Prostate gland (tissue), 2 donors: Measurements from ENCODE around the gene GMDS. TPM values are rescaled to one million over a fixed set of nuclear protein-coding genes. Genes with fewer than 3 reads are reported as not detected.

Experiments
- DNase-seq: peaks from one replicate; pipeline ENCODE4 v3.0.0-alpha.2; 2019; ENCODE audit warnings: low spot score
- H3K27ac ChIP-seq, 2 donors: fragments of 200-600 bp; sonication (generic); 2 replicates each; pipeline ENCODE4 v1.5.1; 2017 to 2019
- H3K27me3 ChIP-seq: fragments of 200-600 bp; sonication (generic); replicated peaks from 2 replicates; pipeline ENCODE4 v1.5.1; 2019; ENCODE audit not compliant: insufficient read depth
- H3K36me3 ChIP-seq, 2 donors: fragments of 200-600 bp; sonication (generic); 1 replicate in 1 of 2; 2 replicates in 1 of 2; pipeline versions ENCODE4 v1.5.1 to v1.8.1; 2017 to 2019
- H3K4me1 ChIP-seq: fragments of 200-600 bp; sonication (generic); replicated peaks from 2 replicates; pipeline ENCODE4 v1.5.1; 2019
- H3K4me3 ChIP-seq, 2 donors: fragments of 200-600 bp; sonication (generic); 2 replicates each; pipeline ENCODE4 v1.5.1; 2017 to 2019
- H3K9me3 ChIP-seq: fragments of 200-600 bp; sonication (generic); 2 replicates; pipeline ENCODE4 v1.5.1; 2017
- CTCF ChIP-seq, 4 experiments: fragments of 200-600 bp in 2 of 4; fragments of 450-650 bp in 2 of 4; sonication (generic) in 2 of 4; IDR thresholded peaks; 1 replicate in 3 of 4; 2 replicates in 1 of 4; pipeline ENCODE4 v1.5.1; 2016 to 2019; ENCODE audit warnings: antibody characterized with exemption in 4 of 4, mild to moderate bottlenecking in 2 of 4, moderate library complexity in 2 of 4
- POLR2A ChIP-seq: fragments of 450-650 bp; IDR thresholded peaks from one replicate; pipeline ENCODE4 v1.6.1; 2016; ENCODE audit warnings: antibody characterized with exemption, mild to moderate bottlenecking
- POLR2AphosphoS5 ChIP-seq: sonication (generic); formaldehyde crosslinking; IDR thresholded peaks from one replicate; pipeline ENCODE4 v1.6.1; 2017; ENCODE audit warnings: antibody characterized with exemption
- WGBS: methylation state at CpG from one replicate; pipeline ENCODE4 v1.1.5; 2018; 5-methylcytosine and 5-hydroxymethylcytosine counted together
- intact Hi-C: fragments of 100-400 bp; cut with DNase I; formaldehyde crosslinking; loops from one replicate; pipeline ENCODE4 v1.14.2; 2022
- total RNA-seq, 2 donors: library from RNA; depleted of rRNA; stranded (reverse); fragments of >200 nt; gene quantifications; one replicate each; pipeline ENCODE4 v1.1.0, GENCODE V29; 2016

The GMDS gene
- total RNA-seq, 2 donors from 2014 or later: 24.9 to 29.9 TPM

GRCh38 chr6:2171728-2172127 is 73.7 kb downstream of the GMDS start:
- no peaks in the 10 kb centered on the region for H3K9me3 ChIP-seq
- intact Hi-C loops: no loop called here
- TF ChIP-seq POLR2A (no peak), POLR2AphosphoS5 (no peak), CTCF (IDR thresholded peaks at IDR 0.05) (no peak)

DNA sequence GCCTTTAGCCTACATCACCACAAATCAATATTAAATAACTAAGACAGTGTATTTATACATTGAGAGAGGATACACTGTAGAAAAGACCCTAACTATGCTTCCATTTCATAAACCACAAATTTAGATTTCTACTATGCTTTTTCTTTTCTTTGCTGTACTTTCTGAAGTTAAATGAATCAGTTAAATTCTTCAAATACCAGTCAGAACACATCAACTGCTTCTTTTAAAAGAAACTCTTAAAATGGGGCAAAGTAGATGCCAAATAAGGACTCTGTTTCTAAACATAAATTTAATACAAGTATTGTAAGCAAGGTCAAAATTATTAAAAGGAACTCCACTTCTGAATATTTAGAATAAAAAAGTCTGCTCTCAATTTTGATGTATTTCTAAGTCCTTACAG is 76.9 kb downstream of the GMDS start:
- H3K4me3 ChIP-seq: no peak overlapping the region
- intact Hi-C loops: no loop called here
- no peak for DNase-seq
- H3K36me3 ChIP-seq: no peaks in the 10 kb centered on the region
- TF ChIP-seq CTCF (IDR thresholded peaks at IDR 0.05) (no peak), POLR2AphosphoS5 (no peak), POLR2A (no peak)
- no peak overlapping the region for H3K27ac ChIP-seq
- H3K9me3 ChIP-seq: no peaks in the 10 kb centered on the region
- no peaks in the 10 kb centered on the region for H3K27me3 ChIP-seq
- H3K4me1 ChIP-seq: no peaks in the 10 kb centered on the region

More at GRCh38 chr6:2171728-2172127, 73.7 kb downstream of the GMDS start:
- H3K4me3 ChIP-seq: no peak overlapping the region
- WGBS: 81% methylated on average over 5 of the region's 5 CpGs
- no peak for DNase-seq
- H3K36me3 ChIP-seq: no peaks in the 10 kb centered on the region
- H3K4me1 ChIP-seq: no peaks in the 10 kb centered on the region
- H3K27me3 ChIP-seq: no peaks in the 10 kb centered on the region
- H3K27ac ChIP-seq: no peak overlapping the region

DNA sequence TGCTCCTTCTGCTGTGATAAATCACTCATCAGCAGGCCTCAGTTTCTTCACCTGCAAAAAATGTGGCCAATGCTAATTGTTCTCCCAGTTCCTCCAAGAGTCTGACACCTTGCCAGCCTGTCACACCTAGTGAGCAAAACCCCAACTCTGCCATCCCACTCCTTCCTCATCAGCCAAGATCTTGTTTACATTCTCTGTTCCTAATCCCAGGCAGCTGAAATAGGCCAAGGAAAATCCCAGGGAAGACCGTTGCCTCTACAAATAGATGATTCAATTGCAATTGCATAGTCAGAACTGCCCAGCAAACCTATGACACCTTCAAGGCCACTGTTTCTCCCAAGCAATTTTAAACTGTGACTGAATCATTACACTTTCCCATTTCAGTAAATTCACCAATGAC is 78.7 kb downstream of the GMDS start:
- Histone ChIP-seq H3K9me3 (no peaks in the 10 kb centered on the region), H3K4me3 (no peak overlapping the region), H3K36me3 (no peaks in the 10 kb centered on the region), H3K27ac (no peak overlapping the region), H3K4me1 (no peaks in the 10 kb centered on the region), H3K27me3 (no peaks in the 10 kb centered on the region)
- 39% methylated on average over 1 of the region's 1 CpG for WGBS
- TF ChIP-seq CTCF (IDR thresholded peaks at IDR 0.05) (no peak), POLR2AphosphoS5 (no peak), POLR2A (no peak)
- no peak for DNase-seq
- intact Hi-C loops: no loop called here

DNA sequence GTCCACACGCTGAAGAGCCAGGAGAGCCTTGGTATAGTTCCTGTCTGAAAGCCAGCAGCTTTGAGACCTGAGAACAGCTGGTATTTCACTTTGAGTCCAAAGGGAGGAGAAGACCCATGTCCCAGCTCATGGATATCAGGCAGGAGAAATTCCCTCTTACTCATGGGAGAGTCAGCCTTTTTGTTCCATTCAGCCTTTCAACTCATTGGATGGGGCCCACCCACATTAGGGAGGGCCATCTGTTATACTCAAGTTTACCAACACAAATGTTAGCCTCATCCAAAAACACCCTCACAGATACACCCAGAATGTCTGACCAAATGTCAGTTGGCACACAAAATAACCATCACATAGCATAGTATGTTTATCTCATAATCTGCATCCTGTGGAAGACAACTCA is 80.1 kb downstream of the GMDS start:
- TF ChIP-seq POLR2AphosphoS5: no peak
- no peak for TF ChIP-seq POLR2A
- no peak for TF ChIP-seq CTCF (IDR thresholded peaks at IDR 0.05)
- WGBS: 96% methylated on average over 1 of the region's 1 CpG
- intact Hi-C loops: no loop called here
- Histone ChIP-seq H3K27me3 (no peaks in the 10 kb centered on the region), H3K36me3 (no peaks in the 10 kb centered on the region), H3K4me3 (no peak overlapping the region), H3K9me3 (no peaks in the 10 kb centered on the region), H3K27ac (no peak overlapping the region), H3K4me1 (no peaks in the 10 kb centered on the region)
- DNase-seq: no peak

- Histone ChIP-seq H3K4me1 (no peaks in the 10 kb centered on the region), H3K27me3 (no peaks in the 10 kb centered on the region), H3K36me3 (no peaks in the 10 kb centered on the region), H3K4me3 (no peak overlapping the region), H3K27ac (no peak overlapping the region), H3K9me3 (no peaks in the 10 kb centered on the region)
- WGBS: 100% methylated on average over 2 of the region's 2 CpGs
- no peak for TF ChIP-seq POLR2AphosphoS5
- no peak for TF ChIP-seq POLR2A
- TF ChIP-seq CTCF (IDR thresholded peaks at IDR 0.05): no peak
- DNase-seq: no peak
- intact Hi-C loops: no loop called here
These were observed 80.9 kb downstream of the GMDS start for GRCh38 chr6:2164481-2164880.
